A549 (cell line): ENCODE results near the gene MLLT10.

Experiments
- CHD2 ChIP-seq: fragments of 150-350 bp; IDR thresholded peaks from 2 replicates; pipeline ENCODE4 v1.6.1; 2014; ENCODE audit warnings: low read length; ENCODE audit not compliant: partially characterized antibody
- CTCF ChIP-seq: fragments of >200 bp; sonication (Bioruptor Twin); formaldehyde crosslinking; IDR thresholded peaks from 3 replicates; pipeline ENCODE4 v1.5.1; 2016
- E2F6 ChIP-seq: IDR thresholded peaks from 2 replicates; pipeline ENCODE4 v1.6.1; 2012; ENCODE audit warnings: low read depth, borderline replicate concordance
- EP300 ChIP-seq, 2 experiments: fragments of >200 bp; sonication (Bioruptor Twin); formaldehyde crosslinking; IDR thresholded peaks; 2 replicates in 1 of 2; 3 replicates in 1 of 2; pipeline ENCODE4 v1.6.1; 2016 to 2017
- JUN ChIP-seq, 2 experiments: fragments of >200 bp; sonication (Bioruptor Twin); formaldehyde crosslinking; IDR thresholded peaks; 2 replicates in 1 of 2; 3 replicates in 1 of 2; pipeline ENCODE4 v1.6.1; 2016 to 2017
- PBX3 ChIP-seq: IDR thresholded peaks from 2 replicates; pipeline ENCODE4 v1.6.1; 2012
- RNF2 ChIP-seq: fragments of 200-600 bp; sonication (generic); IDR thresholded peaks from 2 replicates; pipeline ENCODE4 v1.6.1; 2016; ENCODE audit warnings: low read depth, mild to moderate bottlenecking, antibody characterized with exemption, moderate library complexity, borderline replicate concordance
- SMC3 ChIP-seq: fragments of >200 bp; sonication (Bioruptor Twin); formaldehyde crosslinking; IDR thresholded peaks from 3 replicates; pipeline ENCODE4 v1.6.1; 2018; ENCODE audit warnings: inconsistent platforms
- ZC3H11A ChIP-seq: fragments of 450-650 bp; IDR thresholded peaks from 2 replicates; pipeline ENCODE4 v1.6.1; 2014; ENCODE audit warnings: antibody characterized with exemption, mild to moderate bottlenecking

GRCh38 chr10:21572578-21572977 lies 38.5 kb downstream of the MLLT10 start:
- TF ChIP-seq CTCF = no peak
- TF ChIP-seq EP300 (IDR thresholded peaks at IDR 0.05) = no peak
- no peak for TF ChIP-seq RNF2
- no peak for TF ChIP-seq PBX3
- TF ChIP-seq ZC3H11A = no peak
- TF ChIP-seq E2F6 = no peak
- TF ChIP-seq CHD2 = no peak
- no peak for TF ChIP-seq SMC3
- no peak for TF ChIP-seq JUN (IDR thresholded peaks at IDR 0.05)
